ENCODE data around the gene YPEL2. TPM values are rescaled to one million over a fixed set of nuclear protein-coding genes. Genes with fewer than 3 reads are reported as not detected.

YPEL2 gene
- total RNA-seq, 1 donor from 2014 or later = 2.7 TPM

- Mint-ChIP-seq H3K9me3 (no peaks in the 10 kb centered on the region), H3K4me3 (peak overlapping the region; percentile 95), H3K27me3 (ENCODE audit: low read depth) (peaks cover 28% of the 10 kb centered on the region), H3K4me1 (peaks cover 39% of the 10 kb centered on the region), H3K27ac (ENCODE audit: unreplicated experiment) (no peak overlapping the region), H3K36me3 (ENCODE audit: low read depth) (no peaks in the 10 kb centered on the region)
- TF ChIP-seq, protein P1, sequence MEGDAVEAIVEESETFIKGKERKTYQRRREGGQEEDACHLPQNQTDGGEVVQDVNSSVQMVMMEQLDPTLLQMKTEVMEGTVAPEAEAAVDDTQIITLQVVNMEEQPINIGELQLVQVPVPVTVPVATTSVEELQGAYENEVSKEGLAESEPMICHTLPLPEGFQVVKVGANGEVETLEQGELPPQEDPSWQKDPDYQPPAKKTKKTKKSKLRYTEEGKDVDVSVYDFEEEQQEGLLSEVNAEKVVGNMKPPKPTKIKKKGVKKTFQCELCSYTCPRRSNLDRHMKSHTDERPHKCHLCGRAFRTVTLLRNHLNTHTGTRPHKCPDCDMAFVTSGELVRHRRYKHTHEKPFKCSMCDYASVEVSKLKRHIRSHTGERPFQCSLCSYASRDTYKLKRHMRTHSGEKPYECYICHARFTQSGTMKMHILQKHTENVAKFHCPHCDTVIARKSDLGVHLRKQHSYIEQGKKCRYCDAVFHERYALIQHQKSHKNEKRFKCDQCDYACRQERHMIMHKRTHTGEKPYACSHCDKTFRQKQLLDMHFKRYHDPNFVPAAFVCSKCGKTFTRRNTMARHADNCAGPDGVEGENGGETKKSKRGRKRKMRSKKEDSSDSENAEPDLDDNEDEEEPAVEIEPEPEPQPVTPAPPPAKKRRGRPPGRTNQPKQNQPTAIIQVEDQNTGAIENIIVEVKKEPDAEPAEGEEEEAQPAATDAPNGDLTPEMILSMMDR (conservative IDR thresholded peaks at IDR 0.05) = no peak
- no peak for DNase-seq (ENCODE audit: low read depth, low spot score)
Observed at GRCh38 chr17:59331929-59332748, 684 bp downstream of the YPEL2 start.

- H3K4me3 Mint-ChIP-seq = peak overlapping the region; percentile 95
- H3K27me3 Mint-ChIP-seq (ENCODE audit: low read depth) = peaks cover 28% of the 10 kb centered on the region
- no peak overlapping the region for H3K27ac Mint-ChIP-seq (ENCODE audit: unreplicated experiment)
- no peaks in the 10 kb centered on the region for H3K36me3 Mint-ChIP-seq (ENCODE audit: low read depth)
- TF ChIP-seq, protein P1 (conservative IDR thresholded peaks at IDR 0.05) = no peak
- H3K9me3 Mint-ChIP-seq = no peaks in the 10 kb centered on the region
- H3K4me1 Mint-ChIP-seq = peaks cover 34% of the 10 kb centered on the region
- no peak for DNase-seq (ENCODE audit: low read depth, low spot score)
Observed at GRCh38 chr17:59332749-59333377, 1.4 kb downstream of the YPEL2 start.

DNA sequence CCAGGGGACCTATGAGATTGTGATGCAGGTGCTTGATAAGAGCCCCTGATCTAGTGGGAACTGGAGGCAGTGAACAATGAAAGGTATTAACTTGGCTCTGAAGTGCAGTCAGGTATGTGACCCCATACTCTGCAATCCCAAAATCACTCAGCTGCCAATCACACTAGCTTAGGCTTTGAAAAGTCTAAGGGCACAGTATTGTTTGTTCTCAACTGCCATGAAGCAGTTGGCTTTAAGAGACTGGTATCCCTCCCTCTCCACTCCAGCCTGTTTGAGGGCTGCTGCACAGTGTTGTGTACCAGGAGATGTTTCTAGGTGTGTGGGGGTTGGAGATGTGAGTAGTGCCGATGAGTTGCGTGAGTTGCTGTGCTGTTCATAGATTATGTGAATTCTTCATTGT is 2.4 kb downstream of the YPEL2 start:
- no peak for DNase-seq (ENCODE audit: low read depth, low spot score)
- Mint-ChIP-seq H3K27ac (ENCODE audit: unreplicated experiment) (no peak overlapping the region), H3K9me3 (no peaks in the 10 kb centered on the region), H3K36me3 (ENCODE audit: low read depth) (no peaks in the 10 kb centered on the region), H3K4me3 (peak overlapping the region; percentile 95), H3K4me1 (peaks cover 28% of the 10 kb centered on the region), H3K27me3 (ENCODE audit: low read depth) (peaks cover 28% of the 10 kb centered on the region)
- TF ChIP-seq, protein P1 (conservative IDR thresholded peaks at IDR 0.05) = no peak

DNA sequence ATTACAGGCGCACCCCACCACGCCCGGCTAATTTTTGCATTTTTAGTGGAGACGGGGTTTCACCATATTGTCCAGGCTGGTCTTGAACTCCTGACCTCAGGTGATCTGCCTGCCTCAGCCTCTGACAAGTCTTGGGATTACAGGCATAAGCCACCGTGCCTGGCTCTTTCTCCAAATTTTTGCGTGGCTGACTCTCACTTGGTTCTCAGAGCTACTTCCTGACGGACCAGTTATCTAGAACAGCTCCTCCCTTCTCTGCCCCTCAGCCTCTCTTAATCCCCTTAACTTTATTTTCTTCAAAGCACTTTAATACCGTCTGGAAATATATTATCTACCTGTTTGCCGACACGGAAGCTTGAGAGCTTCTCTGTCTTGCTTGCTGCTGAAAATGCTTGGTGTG is 4.2 kb downstream of the YPEL2 start:
- Mint-ChIP-seq H3K27me3 (ENCODE audit: low read depth) (peaks cover 28% of the 10 kb centered on the region), H3K4me1 (peaks cover 9% of the 10 kb centered on the region), H3K4me3 (peak overlapping the region; percentile 42), H3K36me3 (ENCODE audit: low read depth) (no peaks in the 10 kb centered on the region), H3K27ac (ENCODE audit: unreplicated experiment) (no peak overlapping the region), H3K9me3 (no peaks in the 10 kb centered on the region)
- TF ChIP-seq, protein P1 (conservative IDR thresholded peaks at IDR 0.05) = no peak
- DNase-seq (ENCODE audit: low read depth, low spot score) = no peak

- Mint-ChIP-seq H3K27ac (ENCODE audit: unreplicated experiment) (no peak overlapping the region), H3K36me3 (ENCODE audit: low read depth) (no peaks in the 10 kb centered on the region), H3K4me3 (peak overlapping the region; percentile 4), H3K4me1 (peaks cover 10% of the 10 kb centered on the region), H3K9me3 (no peaks in the 10 kb centered on the region), H3K27me3 (ENCODE audit: low read depth) (peaks cover 26% of the 10 kb centered on the region)
- no peak for DNase-seq (ENCODE audit: low read depth, low spot score)
- TF ChIP-seq, protein P1 (conservative IDR thresholded peaks at IDR 0.05) = no peak
Observed at GRCh38 chr17:59337741-59338299, 6.4 kb downstream of the YPEL2 start.
